CD4-positive, alpha-beta T cell (primary cell): Measurements from ENCODE around the gene IL10. TPM values are rescaled to one million over a fixed set of nuclear protein-coding genes. Genes with fewer than 3 reads are reported as not detected.

Experiments used
- ATAC-seq: fragments of 200-7000 bp; cut with Tn5 transposase; one replicate; pipeline ENCODE4 v1.10.0; 2022; ENCODE audit warnings: mild to moderate bottlenecking; ENCODE audit not compliant: poor library complexity
- CTCF ChIA-PET: fragments of 350-600 bp; sonication (Branson Sonifier 250); formaldehyde crosslinking; loops from one replicate; lab custom pipeline; 2021; ENCODE audit warnings: antibody characterized with exemption, inconsistent platforms; lab: Charles Lee
- POLR2A ChIA-PET: fragments of 350-600 bp; sonication (Branson Sonifier 250); formaldehyde crosslinking; loops from one replicate; lab custom pipeline; 2021; ENCODE audit warnings: antibody characterized with exemption, inconsistent platforms; lab: Charles Lee
- DNase-seq, 14 experiments: peaks; one replicate each; pipeline ENCODE4 v3.0.0-alpha.2; 2013 to 2020; ENCODE audit warnings: mixed read lengths in 2 of 14
- H3K27ac ChIP-seq, 2 donors: one replicate each; pipeline versions ENCODE4 v1.5.1 to v1.7.0; 2013; ENCODE audit warnings: low read length in 2 of 2, low read depth in 1 of 2, mild to moderate bottlenecking in 1 of 2
- H3K27me3 ChIP-seq, 2 experiments: 1 replicate in 1 of 2; 2 replicates in 1 of 2; pipeline versions ENCODE4 v1.6.1 to v1.7.0; 2013; ENCODE audit warnings: low read length in 2 of 2, control low read depth in 1 of 2, mild to moderate bottlenecking in 1 of 2, moderate library complexity in 1 of 2; ENCODE audit not compliant: insufficient read depth in 2 of 2, control insufficient read depth in 1 of 2
- H3K36me3 ChIP-seq: one replicate; pipeline ENCODE4 v1.6.1; 2013; ENCODE audit warnings: low read length, control low read depth; ENCODE audit not compliant: insufficient read depth
- H3K4me1 ChIP-seq: one replicate; pipeline ENCODE4 v1.6.1; 2013; ENCODE audit warnings: low read length, control low read depth; ENCODE audit not compliant: insufficient read depth
- H3K4me3 ChIP-seq: one replicate; pipeline ENCODE4 v1.5.1; 2013; ENCODE audit warnings: mild to moderate bottlenecking, low read length, moderate library complexity
- H3K9me3 ChIP-seq, 2 experiments: 1 replicate in 1 of 2; 2 replicates in 1 of 2; pipeline versions ENCODE4 v1.6.1 to v1.7.0; 2013; ENCODE audit warnings: low read length in 2 of 2, mild to moderate bottlenecking in 2 of 2, control low read depth in 1 of 2, moderate library complexity in 1 of 2; ENCODE audit not compliant: control insufficient read depth in 1 of 2, insufficient read depth in 1 of 2
- H3K27ac Mint-ChIP-seq: one replicate; pipeline ENCODE4 v1.8.0; 2020; ENCODE audit warnings: mixed read lengths
- H3K27me3 Mint-ChIP-seq: one replicate; pipeline ENCODE4 v1.8.0; 2021; ENCODE audit warnings: mixed read lengths
- H3K36me3 Mint-ChIP-seq: one replicate; pipeline ENCODE4 v1.8.0; 2021; ENCODE audit warnings: low read depth, mixed read lengths
- H3K4me1 Mint-ChIP-seq: one replicate; pipeline ENCODE4 v1.8.0; 2021; ENCODE audit warnings: low read depth, mixed read lengths
- H3K4me3 Mint-ChIP-seq: one replicate; pipeline ENCODE4 v1.8.0; 2020; ENCODE audit warnings: mild to moderate bottlenecking, mixed read lengths
- H3K9me3 Mint-ChIP-seq: one replicate; pipeline ENCODE4 v1.8.0; 2020; ENCODE audit warnings: mixed read lengths
- intact Hi-C, 2 experiments: fragments of 100-400 bp; cut with DNase I in 1 of 2; cut with micrococcal nuclease in 1 of 2; formaldehyde crosslinking; loops; one replicate each; pipeline versions ENCODE4 v1.15.1 to v1.9.0; 2023 to 2025; cut with DNase I, micrococcal nuclease
- total RNA-seq, 174 experiments: library from RNA in 2 of 174; stranded (reverse) in 2 of 174; gene quantifications; one replicate each; pipeline ENCODE4 v1.2.3 and lab custom pipeline; 2021 to 2026
- TF ChIP-seq, protein P1 (sequence below): fragments of 200-600 bp; IDR thresholded peaks from one replicate; pipeline ENCODE4 v1.8.0; 2022; ENCODE audit warnings: antibody characterized with exemption, mild to moderate bottlenecking

The IL10 gene
- total RNA-seq, 2 experiments from 2014 or later: 0.27 to 0.87 TPM

DNA sequence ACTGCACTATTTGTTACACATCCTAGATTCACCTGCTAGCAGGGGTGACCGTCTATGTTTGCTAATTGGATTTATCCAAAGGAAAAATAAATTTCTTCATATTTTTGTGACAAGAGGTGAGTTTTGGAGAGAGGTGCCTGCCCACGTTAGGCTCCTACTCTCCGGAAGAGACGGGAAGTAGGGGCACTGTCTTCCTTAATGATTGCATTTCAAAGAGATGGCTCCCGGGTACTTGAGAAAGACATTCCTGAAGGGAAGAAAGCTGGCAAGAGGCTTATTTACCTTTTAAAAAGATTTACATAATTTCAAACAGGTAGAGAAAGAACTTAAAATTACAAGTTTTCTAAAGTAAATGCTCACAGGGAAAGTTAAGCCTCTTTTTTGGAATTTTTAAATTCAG lies 20.4 kb downstream of the IL10 start:
- intact Hi-C loops: no loop called here
- CTCF ChIA-PET: no interaction called here
- TF ChIP-seq, protein P1, sequence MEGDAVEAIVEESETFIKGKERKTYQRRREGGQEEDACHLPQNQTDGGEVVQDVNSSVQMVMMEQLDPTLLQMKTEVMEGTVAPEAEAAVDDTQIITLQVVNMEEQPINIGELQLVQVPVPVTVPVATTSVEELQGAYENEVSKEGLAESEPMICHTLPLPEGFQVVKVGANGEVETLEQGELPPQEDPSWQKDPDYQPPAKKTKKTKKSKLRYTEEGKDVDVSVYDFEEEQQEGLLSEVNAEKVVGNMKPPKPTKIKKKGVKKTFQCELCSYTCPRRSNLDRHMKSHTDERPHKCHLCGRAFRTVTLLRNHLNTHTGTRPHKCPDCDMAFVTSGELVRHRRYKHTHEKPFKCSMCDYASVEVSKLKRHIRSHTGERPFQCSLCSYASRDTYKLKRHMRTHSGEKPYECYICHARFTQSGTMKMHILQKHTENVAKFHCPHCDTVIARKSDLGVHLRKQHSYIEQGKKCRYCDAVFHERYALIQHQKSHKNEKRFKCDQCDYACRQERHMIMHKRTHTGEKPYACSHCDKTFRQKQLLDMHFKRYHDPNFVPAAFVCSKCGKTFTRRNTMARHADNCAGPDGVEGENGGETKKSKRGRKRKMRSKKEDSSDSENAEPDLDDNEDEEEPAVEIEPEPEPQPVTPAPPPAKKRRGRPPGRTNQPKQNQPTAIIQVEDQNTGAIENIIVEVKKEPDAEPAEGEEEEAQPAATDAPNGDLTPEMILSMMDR: no peak
- Mint-ChIP-seq H3K27ac (no peak overlapping the region), H3K9me3 (peaks cover 2% of the 10 kb centered on the region), H3K27me3 (no peaks in the 10 kb centered on the region), H3K36me3 (no peaks in the 10 kb centered on the region), H3K4me3 (no peak overlapping the region), H3K4me1 (peaks cover 36% of the 10 kb centered on the region)
- Histone ChIP-seq H3K27me3 (no peaks in the 10 kb centered on the region), H3K9me3 (no peaks in the 10 kb centered on the region), H3K4me3 (no peak overlapping the region), H3K4me1 (no peaks in the 10 kb centered on the region), H3K36me3 (no peaks in the 10 kb centered on the region), H3K27ac (no peak overlapping the region)
- ATAC-seq: no peak
- DNase-seq: no peak
- POLR2A ChIA-PET: interaction anchor here (1.0 kb wide), 1 partner anchor 171 kb away, joined by 3 read pairs; no protein-coding TSS in a partner anchor

GRCh38 chr1:206748348-206749030 lies 23.8 kb downstream of the IL10 start:
- Histone ChIP-seq H3K36me3 (no peaks in the 10 kb centered on the region), H3K4me1 (peaks cover 8% of the 10 kb centered on the region), H3K27me3 (no peaks in the 10 kb centered on the region), H3K4me3 (no peak overlapping the region), H3K9me3 (no peaks in the 10 kb centered on the region), H3K27ac (no peak overlapping the region)
- peaks cover 29% of the 10 kb centered on the region for H3K4me1 Mint-ChIP-seq
- H3K27me3 Mint-ChIP-seq: no peaks in the 10 kb centered on the region
- intact Hi-C loops: loop anchor here in 1 of 2 experiments (2.0 kb wide), 1 partner anchor 20 kb away; no protein-coding TSS in a partner anchor
- no peak overlapping the region for H3K27ac Mint-ChIP-seq
- H3K9me3 Mint-ChIP-seq: no peaks in the 10 kb centered on the region
- POLR2A ChIA-PET: interaction anchor here (0.7 to 1.3 kb wide), 3 partner anchors 22 to 157 kb away, joined by 3 to 5 read pairs (median 4); partner anchors contain the start of gene IL19
- TF ChIP-seq, protein P1: no peak
- no peaks in the 10 kb centered on the region for H3K36me3 Mint-ChIP-seq
- no peak for DNase-seq
- no peak for ATAC-seq
- no peak overlapping the region for H3K4me3 Mint-ChIP-seq
- CTCF ChIA-PET: interaction anchor here (0.6 to 0.9 kb wide), 2 partner anchors 14 to 230 kb away, joined by 3 read pairs; no protein-coding TSS in a partner anchor

- Histone ChIP-seq H3K36me3 (no peaks in the 10 kb centered on the region), H3K4me3 (no peak overlapping the region), H3K27ac (no peak overlapping the region), H3K4me1 (peaks cover 18% of the 10 kb centered on the region), H3K27me3 (no peaks in the 10 kb centered on the region), H3K9me3 (no peaks in the 10 kb centered on the region)
- H3K4me1 Mint-ChIP-seq: peaks cover 56% of the 10 kb centered on the region
- ChIA-PET POLR2A (interaction anchor here (0.6 to 1.4 kb wide), 4 partner anchors 10 to 58 kb away, joined by 3 to 6 read pairs (median 4); no protein-coding TSS in a partner anchor), CTCF (interaction anchor here (0.8 to 1.9 kb wide), 4 partner anchors 11 to 161 kb away, joined by 3 to 14 read pairs (median 4); no protein-coding TSS in a partner anchor)
- H3K36me3 Mint-ChIP-seq: no peaks in the 10 kb centered on the region
- ATAC-seq (peak; percentile 59), DNase-seq (no peak)
- H3K4me3 Mint-ChIP-seq: no peak overlapping the region
- TF ChIP-seq, protein P1: no peak
- H3K27me3 Mint-ChIP-seq: no peaks in the 10 kb centered on the region
- peak overlapping the region; percentile 20 for H3K27ac Mint-ChIP-seq
- intact Hi-C loops: no loop called here
- H3K9me3 Mint-ChIP-seq: no peaks in the 10 kb centered on the region
These were observed 27.0 kb downstream of the IL10 start for GRCh38 chr1:206745301-206745700.
